GM23248 (cell line): ENCODE data around the gene TMEM252. TPM values are rescaled to one million over a fixed set of nuclear protein-coding genes. Genes with fewer than 3 reads are reported as not detected.

Experiments
- DNase-seq: peaks from one replicate; pipeline ENCODE4 v3.0.0-alpha.2; 2015
- H2AFZ ChIP-seq: fragments of 200-600 bp; sonication (generic); 2 replicates; pipeline ENCODE4 v1.6.1; 2016; ENCODE audit warnings: antibody characterized with exemption
- H3F3A ChIP-seq: fragments of 200-600 bp; sonication (generic); 2 replicates; pipeline ENCODE4 v1.6.1; 2016; ENCODE audit warnings: mild to moderate bottlenecking, antibody characterized with exemption, mixed run types; ENCODE audit not compliant: insufficient read depth
- H3K27ac ChIP-seq: fragments of 200-600 bp; sonication (generic); 2 replicates; pipeline ENCODE4 v1.5.1; 2016; ENCODE audit warnings: mild to moderate bottlenecking
- H3K27me3 ChIP-seq: fragments of 200-600 bp; sonication (generic); replicated peaks from 2 replicates; pipeline ENCODE4 v1.6.1; 2016; ENCODE audit warnings: mild to moderate bottlenecking; ENCODE audit not compliant: insufficient read depth
- H3K36me3 ChIP-seq: fragments of 200-600 bp; sonication (generic); 2 replicates; pipeline ENCODE4 v1.6.1; 2016; ENCODE audit warnings: low read depth, mild to moderate bottlenecking
- H3K4me1 ChIP-seq: fragments of 200-600 bp; sonication (generic); 2 replicates; pipeline ENCODE4 v1.6.1; 2016; ENCODE audit warnings: mild to moderate bottlenecking; ENCODE audit not compliant: insufficient read depth
- H3K4me2 ChIP-seq: fragments of 200-600 bp; sonication (generic); one replicate; pipeline ENCODE4 v1.6.1; 2016; ENCODE audit warnings: mild to moderate bottlenecking; ENCODE audit not compliant: unreplicated experiment
- H3K4me3 ChIP-seq: fragments of 200-600 bp; sonication (generic); 2 replicates; pipeline ENCODE4 v1.5.1; 2016; ENCODE audit warnings: mild to moderate bottlenecking
- H3K79me2 ChIP-seq: fragments of 200-600 bp; sonication (generic); 2 replicates; pipeline ENCODE4 v1.6.1; 2016; ENCODE audit warnings: mild to moderate bottlenecking; ENCODE audit not compliant: insufficient read depth
- H3K9ac ChIP-seq: fragments of 200-600 bp; sonication (generic); 2 replicates; pipeline ENCODE4 v1.6.1; 2016; ENCODE audit warnings: mild to moderate bottlenecking
- H3K9me2 ChIP-seq: fragments of 200-600 bp; sonication (generic); 2 replicates; pipeline ENCODE4 v1.6.1; 2016; ENCODE audit warnings: mixed run types, mild to moderate bottlenecking, moderate library complexity; ENCODE audit not compliant: insufficient read depth
- H3K9me3 ChIP-seq: fragments of 200-600 bp; sonication (generic); one replicate; pipeline ENCODE4 v1.6.1; 2017; ENCODE audit warnings: low read depth
- H4K20me1 ChIP-seq: fragments of 200-600 bp; sonication (generic); 2 replicates; pipeline ENCODE4 v1.6.0; 2016; ENCODE audit not compliant: insufficient read depth
- EZH2 ChIP-seq: fragments of 200-600 bp; sonication (generic); IDR thresholded peaks from 2 replicates; pipeline ENCODE4 v1.6.1; 2018; ENCODE audit warnings: antibody characterized with exemption, mild to moderate bottlenecking; ENCODE audit not compliant: insufficient read depth, poor library complexity, severe bottlenecking
- EZH2phosphoT487 ChIP-seq: fragments of 200-600 bp; sonication (generic); IDR thresholded peaks from 2 replicates; pipeline ENCODE4 v1.6.1; 2018; ENCODE audit warnings: antibody characterized with exemption, moderate library complexity, mild to moderate bottlenecking, low read depth; ENCODE audit not compliant: insufficient read depth
- WGBS, 2 experiments: methylation state at CpG; one replicate each; pipeline ENCODE4 v1.1.6; 2015 to 2017; ENCODE audit warnings: low lambda C conversion rate in 2 of 2, low coverage in 1 of 2; ENCODE audit errors: missing lambda C conversion rate in 2 of 2; 5-methylcytosine and 5-hydroxymethylcytosine counted together
- in situ Hi-C: fragments of 300-500 bp; cut with MboI; formaldehyde crosslinking; loops from 2 replicates; pipeline ENCODE4 v1.15.0; 2020
- polyA plus RNA-seq: library from polyadenylated mRNA; unstranded; fragments of >200 nt; fragmentation: Nextera tagmentation; extraction: Ambion mirVana; gene quantifications from 2 replicates; pipeline ENCODE4 v1.2.1, GENCODE V29; 2016
- total RNA-seq: library from RNA; depleted of rRNA; stranded (reverse); fragments of >200 nt; shearing (Covaris generic); gene quantifications from 2 replicates; pipeline ENCODE4 v1.2.3, GENCODE V29; 2014; rRNA removed

The TMEM252 gene
- total and polyA plus RNA-seq, 2 experiments from 2014 or later: not detected

DNA sequence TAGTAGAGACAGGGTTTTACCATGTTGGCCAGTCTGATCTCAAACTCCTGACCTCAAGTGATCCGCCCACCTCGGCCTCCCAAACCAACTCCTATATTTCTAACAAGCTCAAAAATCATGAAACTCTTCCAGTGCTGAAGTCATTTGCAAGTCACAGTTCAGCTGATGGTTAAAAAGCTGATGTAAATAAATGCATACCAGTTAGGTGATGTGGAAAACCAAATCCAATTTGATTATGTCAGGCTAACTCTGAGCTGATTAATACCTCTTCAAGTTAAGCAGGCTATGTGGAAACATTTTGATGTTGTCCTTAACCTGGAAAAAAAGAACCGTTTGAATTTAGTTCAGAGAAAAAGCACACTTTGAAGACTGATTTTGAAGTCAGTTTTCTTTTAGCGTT is 51.0 kb downstream of the TMEM252 start:
- Histone ChIP-seq H3K4me3 (no peak overlapping the region), H2AFZ (no peak overlapping the region), H3K36me3 (no peaks in the 10 kb centered on the region), H3F3A (no peaks in the 10 kb centered on the region), H3K27ac (no peak overlapping the region), H3K4me1 (no peaks in the 10 kb centered on the region), H3K9ac (no peak overlapping the region), H3K4me2 (no peak overlapping the region), H3K9me3 (no peaks in the 10 kb centered on the region), H3K27me3 (no peaks in the 10 kb centered on the region; the same call in 1 of the 2 replicates), H4K20me1 (no peaks in the 10 kb centered on the region), H3K79me2 (no peaks in the 10 kb centered on the region), H3K9me2 (no peaks in the 10 kb centered on the region)
- TF ChIP-seq EZH2phosphoT487: no peak
- TF ChIP-seq EZH2: no peak
- in situ Hi-C loops: no loop called here
- WGBS, 2 experiments: 65 to 74% methylated on average over 4 of the region's 4 CpGs
- DNase-seq: no peak

- H3K9me3 ChIP-seq: no peaks in the 10 kb centered on the region
Observed at GRCh38 chr9:68488126-68488525, 52.6 kb downstream of the TMEM252 start.

More at GRCh38 chr9:68488126-68488525, 52.6 kb downstream of the TMEM252 start:
- WGBS, 2 experiments: 25 to 28% methylated on average over 2 of the region's 2 CpGs
- H3K36me3 ChIP-seq: no peaks in the 10 kb centered on the region
- H3F3A ChIP-seq: no peaks in the 10 kb centered on the region
- H3K27me3 ChIP-seq: no peaks in the 10 kb centered on the region; the same call in 1 of the 2 replicates
- no peak overlapping the region for H3K4me2 ChIP-seq
- no peak for DNase-seq
- H3K9me2 ChIP-seq: no peaks in the 10 kb centered on the region
- in situ Hi-C loops: no loop called here
- H2AFZ ChIP-seq: no peak overlapping the region
- H4K20me1 ChIP-seq: no peaks in the 10 kb centered on the region
- no peak overlapping the region for H3K27ac ChIP-seq
- H3K79me2 ChIP-seq: no peaks in the 10 kb centered on the region
- TF ChIP-seq EZH2 (no peak), EZH2phosphoT487 (no peak)
- H3K9ac ChIP-seq: no peak overlapping the region
- no peaks in the 10 kb centered on the region for H3K4me1 ChIP-seq
- no peak overlapping the region for H3K4me3 ChIP-seq

Other genes with a start within 250 kb of the TMEM252 start
- gene FOXD4L3, start 238.0 kb downstream of the TMEM252 start, total RNA-seq: not detected in 2 replicates
- gene FOXD4L3, start 238.0 kb downstream of the TMEM252 start, polyA plus RNA-seq: not detected in 2 replicates
- 0.11 TPM in 1 of 2 replicates, not detected in the other for gene PGM5, start 184.3 kb downstream of the TMEM252 start, total RNA-seq
- 0.46 TPM in 1 of 2 replicates, not detected in the other for gene PGM5, start 184.3 kb downstream of the TMEM252 start, polyA plus RNA-seq
- gene PIP5K1B, start 164.4 kb upstream of the TMEM252 start, total RNA-seq: not detected in 2 replicates
- not detected in 2 replicates for gene PIP5K1B, start 164.4 kb upstream of the TMEM252 start, polyA plus RNA-seq